Ovary (tissue), 3 donors: ENCODE measurements around the gene CDK6.

Experiments used
- CTCF ChIP-seq, 3 donors: fragments of 450-650 bp in 2 of 3; fragments of 200-600 bp in 1 of 3; IDR thresholded peaks; one replicate each; pipeline versions ENCODE4 v1.5.1 to v1.8.0; 2016 to 2022; ENCODE audit warnings: antibody characterized with exemption in 3 of 3, mild to moderate bottlenecking in 1 of 3
- EP300 ChIP-seq: sonication (generic); formaldehyde crosslinking; IDR thresholded peaks from one replicate; pipeline ENCODE4 v1.6.1; 2017; ENCODE audit warnings: antibody characterized with exemption
- POLR2A ChIP-seq: fragments of 450-650 bp; IDR thresholded peaks from one replicate; pipeline ENCODE4 v1.6.1; 2017; ENCODE audit warnings: antibody characterized with exemption, mild to moderate bottlenecking, moderate library complexity
- donor health status: DM: no; HTN: no; CAD: no.

GRCh38 chr7:92824901-92825480 lies 11.4 kb downstream of the CDK6 start:
- TF ChIP-seq CTCF (IDR thresholded peaks at IDR 0.05): no peak
- no peak for TF ChIP-seq POLR2A
- no peak for TF ChIP-seq EP300
